BJ (cell line): ENCODE results near the gene STK40. TPM values are rescaled to one million over a fixed set of nuclear protein-coding genes. Genes with fewer than 3 reads are reported as not detected.
A peak's percentile ranks its signal among the peaks of the same experiment; 100 is the strongest.

Experiments used
- CTCF ChIA-PET: fragments of 350-600 bp; formaldehyde crosslinking; extraction: SDS; loops from one replicate; lab custom pipeline; 2021; ENCODE audit warnings: antibody characterized with exemption, inconsistent platforms; lab: Yijun Ruan, JAX
- POLR2A ChIA-PET: fragments of 300-600 bp; sonication (Branson Sonifier 250); formaldehyde crosslinking; extraction: SDS; loops from one replicate; lab custom pipeline; 2021; ENCODE audit warnings: antibody characterized with exemption; lab: Charles Lee
- DNase-seq: peaks from one replicate; pipeline ENCODE4 v3.0.0-alpha.2; 2011; ENCODE audit warnings: low read depth
- H3K27me3 ChIP-seq: 2 replicates; pipeline ENCODE4 v1.6.0; 2011; ENCODE audit warnings: low read length; ENCODE audit not compliant: control insufficient read depth, insufficient read depth
- H3K36me3 ChIP-seq: 2 replicates; pipeline ENCODE4 v1.5.1; 2011; ENCODE audit warnings: low read length; ENCODE audit not compliant: control insufficient read depth, insufficient read depth
- H3K4me3 ChIP-seq: 2 replicates; pipeline ENCODE4 v1.5.1; 2011; ENCODE audit warnings: low read depth, mild to moderate bottlenecking, control low read depth, low read length
- CTCF ChIP-seq: IDR thresholded peaks from 2 replicates; pipeline ENCODE4 v1.5.1; 2011; ENCODE audit warnings: low read depth, mild to moderate bottlenecking, control low read depth, inconsistent platforms, low read length, moderate library complexity; ENCODE audit not compliant: insufficient read depth
- polyA minus RNA-seq: library from RNA; depleted of rRNA, polyadenylated mRNA; stranded (reverse); fragments of >200 nt; gene quantifications from 2 replicates; pipeline ENCODE4 v1.2.3, GENCODE V29; 2011; rRNA and poly(A)+ RNA removed
- polyA plus RNA-seq: library from polyadenylated mRNA; depleted of rRNA; stranded (reverse); fragments of >200 nt; gene quantifications from 2 replicates; pipeline ENCODE4 v1.2.3, GENCODE V29; 2011; rRNA removed

Gene STK40
- polyA plus RNA-seq, result 19.5 and 29.5 TPM in 2 replicates
- 15.2 and 17.5 TPM in 2 replicates for polyA minus RNA-seq

GRCh38 chr1:36385410-36386264 lies at the start of gene STK40:
Gene STK40 (minus strand): TSS chr1:36385924. CDS start chr1:36361332, 24,592 bp downstream.
- peak; percentile 93 for DNase-seq
- ChIA-PET CTCF (interaction anchor here (0.9 to 2.8 kb wide), 8 partner anchors 17 to 236 kb away, joined by 3 to 14 read pairs (median 5); partner anchors contain the start of gene TRAPPC3), POLR2A (interaction anchor here (0.7 to 1.9 kb wide), 3 partner anchors 12 to 19 kb away, joined by 4 to 12 read pairs (median 6); partner anchors contain the start of gene LSM10)
- Histone ChIP-seq H3K36me3 (no peaks in the 10 kb centered on the region; the same call in 1 of the 2 replicates), H3K4me3 (peak within 1 kb of the TSS; percentile 85), H3K27me3 (no peaks in the 10 kb centered on the region)
- no peak for TF ChIP-seq CTCF

GRCh38 chr1:36433102-36433501 lies 47.4 kb upstream of the STK40 start:
- Histone ChIP-seq H3K4me3 (no peak overlapping the region), H3K36me3 (peaks cover 7% of the 10 kb centered on the region), H3K27me3 (no peaks in the 10 kb centered on the region)
- no peak for DNase-seq
- CTCF ChIA-PET, result no interaction called here
- no peak for TF ChIP-seq CTCF
- POLR2A ChIA-PET, result no interaction called here

- Histone ChIP-seq H3K4me3 (no peak overlapping the region), H3K36me3 (peaks cover 7% of the 10 kb centered on the region), H3K27me3 (no peaks in the 10 kb centered on the region)
- ChIA-PET POLR2A (no interaction called here), CTCF (no interaction called here)
- DNase-seq, result no peak
- TF ChIP-seq CTCF, result no peak
These were observed 46.9 kb upstream of the STK40 start for GRCh38 chr1:36432616-36433015.

- TF ChIP-seq CTCF, result no peak
- ChIA-PET CTCF (interaction anchor here (1.1 kb wide), 1 partner anchor 90 kb away, joined by 4 read pairs; no protein-coding TSS in a partner anchor), POLR2A (no interaction called here)
- Histone ChIP-seq H3K27me3 (no peaks in the 10 kb centered on the region), H3K4me3 (no peak overlapping the region), H3K36me3 (peaks cover 1% of the 10 kb centered on the region; the same call in 1 of the 2 replicates)
- DNase-seq, result no peak
These were observed 40.1 kb upstream of the STK40 start for GRCh38 chr1:36425791-36426190.

- DNase-seq, result no peak
- CTCF ChIA-PET, result interaction anchor here (0.7 to 4.5 kb wide), 9 partner anchors 10 to 287 kb away, joined by 3 to 46 read pairs (median 3); no protein-coding TSS in a partner anchor
- no peak overlapping the region for H3K4me3 ChIP-seq
- peaks cover 1% of the 10 kb centered on the region; the same call in 1 of the 2 replicates for H3K36me3 ChIP-seq
- no peaks in the 10 kb centered on the region for H3K27me3 ChIP-seq
- TF ChIP-seq CTCF, result no peak
- POLR2A ChIA-PET, result no interaction called here
These were observed 35.9 kb upstream of the STK40 start for GRCh38 chr1:36421649-36422048.
